IgD-negative memory B cell (primary cell): ENCODE results near the gene CELF4. TPM values are rescaled to one million over a fixed set of nuclear protein-coding genes. Genes with fewer than 3 reads are reported as not detected.

Experiments
- H3K27ac Mint-ChIP-seq, 3 donors: one replicate each; pipeline ENCODE4 v1.8.0; 2020 to 2022; ENCODE audit warnings: mild to moderate bottlenecking in 3 of 3, mixed read lengths in 3 of 3, moderate library complexity in 1 of 3
- H3K27me3 Mint-ChIP-seq: one replicate; pipeline ENCODE4 v1.8.0; 2021; ENCODE audit warnings: mixed read lengths
- H3K36me3 Mint-ChIP-seq: one replicate; pipeline ENCODE4 v1.8.0; 2020; ENCODE audit warnings: mild to moderate bottlenecking, mixed read lengths
- H3K4me1 Mint-ChIP-seq, 3 donors: one replicate each; pipeline ENCODE4 v1.8.0; 2020 to 2022; ENCODE audit warnings: mixed read lengths in 3 of 3, mild to moderate bottlenecking in 1 of 3
- H3K4me3 Mint-ChIP-seq, 4 donors: one replicate each; pipeline ENCODE4 v1.8.0; 2020 to 2022; ENCODE audit warnings: mild to moderate bottlenecking in 4 of 4, mixed read lengths in 4 of 4, moderate library complexity in 3 of 4
- H3K9me3 Mint-ChIP-seq, 3 donors: one replicate each; pipeline ENCODE4 v1.8.0; 2020 to 2021; ENCODE audit warnings: mixed read lengths in 3 of 3, mild to moderate bottlenecking in 1 of 3
- polyA plus RNA-seq: library from polyadenylated mRNA; unstranded; fragments of 300-500 nt; fragmentation: Illumina TruSeq; gene quantifications from one replicate; pipeline ENCODE4 v1.2.3, GENCODE V29; 2021

The CELF4 gene
- polyA plus RNA-seq, 1 donor from 2014 or later, result 0.21 TPM

DNA sequence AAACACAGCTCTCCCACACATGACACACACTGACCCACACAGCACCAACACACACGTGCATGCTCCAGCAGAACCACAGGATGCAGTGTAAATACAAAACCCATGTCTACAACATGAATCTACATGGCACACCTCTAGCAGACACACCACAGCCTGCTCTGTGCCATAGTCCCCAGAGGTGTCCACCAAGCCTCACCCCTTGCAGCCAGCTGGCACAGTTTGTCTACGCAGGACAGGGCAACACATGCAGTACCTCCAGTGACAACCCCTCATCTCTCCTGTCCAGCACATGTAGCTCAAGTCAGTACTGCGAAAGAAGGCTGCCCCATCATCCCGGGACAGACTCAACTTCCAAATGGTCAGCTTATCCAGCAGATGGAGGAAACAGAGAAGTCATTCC lies 18.9 kb downstream of the CELF4 start:
- H3K9me3 Mint-ChIP-seq, result peaks cover 0 to 3% (median 0%) of the 10 kb centered on the region in 3 donors
- peaks cover 0 to 2% (median 0%) of the 10 kb centered on the region in 3 donors for H3K4me1 Mint-ChIP-seq
- peaks cover 3% of the 10 kb centered on the region for H3K27me3 Mint-ChIP-seq
- H3K27ac Mint-ChIP-seq, result no peak overlapping the region
- no peaks in the 10 kb centered on the region for H3K36me3 Mint-ChIP-seq
- H3K4me3 Mint-ChIP-seq, result no peak overlapping the region

- H3K27ac Mint-ChIP-seq, result no peak overlapping the region
- H3K27me3 Mint-ChIP-seq, result peaks cover 3% of the 10 kb centered on the region
- H3K4me3 Mint-ChIP-seq, result no peak overlapping the region
- H3K36me3 Mint-ChIP-seq, result no peaks in the 10 kb centered on the region
- H3K9me3 Mint-ChIP-seq, result peaks cover 0 to 3% (median 0%) of the 10 kb centered on the region in 3 donors
- H3K4me1 Mint-ChIP-seq, result peaks cover 0 to 2% (median 0%) of the 10 kb centered on the region in 3 donors
These were observed 19.4 kb downstream of the CELF4 start for GRCh38 chr18:37546272-37546537.

GRCh38 chr18:37545461-37546271 lies 19.9 kb downstream of the CELF4 start:
- Mint-ChIP-seq H3K36me3 (no peaks in the 10 kb centered on the region), H3K27me3 (peaks cover 5% of the 10 kb centered on the region), H3K9me3 (peaks cover 0 to 3% (median 0%) of the 10 kb centered on the region in 3 donors), H3K27ac (peak overlapping the region in 1 of 3 donors; percentile 73), H3K4me1 (peaks cover 0 to 2% (median 0%) of the 10 kb centered on the region in 3 donors), H3K4me3 (no peak overlapping the region)

- no peak overlapping the region for H3K27ac Mint-ChIP-seq
- H3K36me3 Mint-ChIP-seq, result no peaks in the 10 kb centered on the region
- peaks cover 0 to 3% (median 0%) of the 10 kb centered on the region in 3 donors for H3K9me3 Mint-ChIP-seq
- no peak overlapping the region for H3K4me3 Mint-ChIP-seq
- H3K4me1 Mint-ChIP-seq, result peaks cover 0 to 2% (median 0%) of the 10 kb centered on the region in 3 donors
- peaks cover 4% of the 10 kb centered on the region for H3K27me3 Mint-ChIP-seq
These were observed 20.9 kb downstream of the CELF4 start for GRCh38 chr18:37544713-37545112.

GRCh38 chr18:37544217-37544616 lies 21.4 kb downstream of the CELF4 start:
- peaks cover 0 to 2% (median 0%) of the 10 kb centered on the region in 3 donors for H3K4me1 Mint-ChIP-seq
- no peak overlapping the region for H3K27ac Mint-ChIP-seq
- peaks cover 0 to 3% (median 0%) of the 10 kb centered on the region in 3 donors for H3K9me3 Mint-ChIP-seq
- H3K36me3 Mint-ChIP-seq, result no peaks in the 10 kb centered on the region
- H3K4me3 Mint-ChIP-seq, result no peak overlapping the region
- peaks cover 4% of the 10 kb centered on the region for H3K27me3 Mint-ChIP-seq

GRCh38 chr18:37543321-37543720 lies 22.3 kb downstream of the CELF4 start:
- H3K36me3 Mint-ChIP-seq, result no peaks in the 10 kb centered on the region
- H3K9me3 Mint-ChIP-seq, result peaks cover 0 to 3% (median 0%) of the 10 kb centered on the region in 3 donors
- H3K4me3 Mint-ChIP-seq, result no peak overlapping the region
- peaks cover 10% of the 10 kb centered on the region for H3K27me3 Mint-ChIP-seq
- H3K27ac Mint-ChIP-seq, result no peak overlapping the region
- peaks cover 0 to 2% (median 2%) of the 10 kb centered on the region in 3 donors for H3K4me1 Mint-ChIP-seq

DNA sequence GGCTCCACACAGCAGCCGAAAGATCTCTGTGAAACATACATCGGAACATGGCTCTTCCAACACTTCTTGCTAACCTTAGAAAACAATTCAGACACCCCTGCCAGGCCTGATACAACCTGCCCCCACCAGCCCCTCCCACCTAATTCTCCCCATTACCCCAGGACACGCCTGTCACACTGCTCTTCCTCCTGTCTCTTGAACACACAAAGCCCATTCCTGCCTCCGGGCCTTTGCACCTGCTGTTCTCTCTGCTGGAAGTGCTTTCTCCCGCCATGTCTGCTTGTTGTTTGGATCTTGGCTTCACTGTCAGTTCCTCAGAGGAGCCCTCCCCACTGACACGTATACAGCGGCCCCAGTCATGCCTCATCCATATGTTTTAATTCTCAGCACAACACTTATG lies 24.1 kb downstream of the CELF4 start:
- peaks cover 0 to 3% (median 0%) of the 10 kb centered on the region in 3 donors for H3K9me3 Mint-ChIP-seq

GRCh38 chr18:37540424-37541138 lies 25.0 kb downstream of the CELF4 start:
- Mint-ChIP-seq H3K9me3 (peaks cover 0 to 3% (median 0%) of the 10 kb centered on the region in 3 donors), H3K27ac (peak overlapping the region in 1 of 3 donors; percentile 85), H3K4me1 (peaks cover 0 to 5% (median 4%) of the 10 kb centered on the region in 3 donors), H3K36me3 (no peaks in the 10 kb centered on the region), H3K27me3 (peaks cover 14% of the 10 kb centered on the region), H3K4me3 (no peak overlapping the region)

More for the DNA sequence above, 24.1 kb downstream of the CELF4 start:
- H3K27ac Mint-ChIP-seq, result no peak overlapping the region
- H3K4me1 Mint-ChIP-seq, result peaks cover 0 to 5% (median 4%) of the 10 kb centered on the region in 3 donors
- H3K27me3 Mint-ChIP-seq, result peaks cover 14% of the 10 kb centered on the region
- H3K4me3 Mint-ChIP-seq, result no peak overlapping the region
- H3K36me3 Mint-ChIP-seq, result no peaks in the 10 kb centered on the region

DNA sequence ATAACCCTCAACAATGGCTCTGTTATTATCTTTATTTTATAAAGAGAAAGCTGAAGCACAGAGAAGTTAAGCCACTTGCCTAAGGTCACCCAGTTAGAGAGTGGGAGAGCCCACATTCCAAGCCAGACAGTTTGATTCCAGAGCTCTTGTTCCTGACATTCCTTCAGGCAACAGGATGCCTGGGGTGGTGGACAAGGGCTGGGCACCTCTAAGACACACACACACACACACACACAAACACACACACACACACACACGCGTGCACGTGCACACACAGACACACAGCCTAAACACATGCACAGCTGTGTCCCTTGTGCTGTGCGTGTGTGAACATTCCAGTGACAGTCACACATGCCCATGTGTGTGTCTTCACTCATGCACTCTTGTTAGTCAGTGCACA lies 26.4 kb downstream of the CELF4 start:
- Mint-ChIP-seq H3K27me3 (peaks cover 13% of the 10 kb centered on the region), H3K27ac (no peak overlapping the region), H3K9me3 (no peaks in the 10 kb centered on the region), H3K4me3 (no peak overlapping the region), H3K36me3 (no peaks in the 10 kb centered on the region), H3K4me1 (peaks cover 0 to 10% (median 4%) of the 10 kb centered on the region in 3 donors)

DNA sequence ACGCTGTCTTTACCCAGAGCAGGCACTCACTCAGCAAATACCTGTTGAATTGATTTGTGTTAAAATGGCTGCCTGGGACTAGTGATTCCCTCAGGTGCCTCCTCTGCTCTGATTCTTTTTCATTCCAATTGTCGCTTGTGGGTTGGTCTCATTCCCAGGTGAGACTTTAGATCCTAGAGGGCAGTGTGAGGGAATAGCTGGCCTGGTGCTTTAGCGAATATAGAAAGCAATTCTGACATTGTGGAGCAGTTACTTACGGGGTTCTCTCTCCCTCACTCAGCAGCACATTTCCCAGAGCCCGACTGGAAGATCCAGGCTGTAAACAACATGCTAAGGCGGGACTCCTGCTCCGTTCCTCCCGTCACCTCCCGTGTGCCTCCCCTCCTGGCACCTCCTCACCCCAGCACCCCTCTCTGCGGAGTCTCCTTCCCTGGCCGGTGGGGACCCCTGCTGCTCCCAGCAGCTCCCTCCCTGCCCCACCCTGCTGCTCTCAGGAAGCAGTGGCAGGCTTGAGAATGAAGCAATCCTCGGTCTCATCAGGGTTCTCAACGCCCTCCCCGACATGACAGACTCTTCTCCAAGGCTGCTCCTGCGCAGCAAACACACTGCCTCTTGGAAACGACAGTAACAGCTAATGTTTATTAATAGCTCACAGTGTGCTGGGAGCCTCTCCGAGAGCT lies 26.9 kb downstream of the CELF4 start:
- Mint-ChIP-seq H3K27ac (no peak overlapping the region), H3K36me3 (no peaks in the 10 kb centered on the region), H3K27me3 (peaks cover 15% of the 10 kb centered on the region)

DNA sequence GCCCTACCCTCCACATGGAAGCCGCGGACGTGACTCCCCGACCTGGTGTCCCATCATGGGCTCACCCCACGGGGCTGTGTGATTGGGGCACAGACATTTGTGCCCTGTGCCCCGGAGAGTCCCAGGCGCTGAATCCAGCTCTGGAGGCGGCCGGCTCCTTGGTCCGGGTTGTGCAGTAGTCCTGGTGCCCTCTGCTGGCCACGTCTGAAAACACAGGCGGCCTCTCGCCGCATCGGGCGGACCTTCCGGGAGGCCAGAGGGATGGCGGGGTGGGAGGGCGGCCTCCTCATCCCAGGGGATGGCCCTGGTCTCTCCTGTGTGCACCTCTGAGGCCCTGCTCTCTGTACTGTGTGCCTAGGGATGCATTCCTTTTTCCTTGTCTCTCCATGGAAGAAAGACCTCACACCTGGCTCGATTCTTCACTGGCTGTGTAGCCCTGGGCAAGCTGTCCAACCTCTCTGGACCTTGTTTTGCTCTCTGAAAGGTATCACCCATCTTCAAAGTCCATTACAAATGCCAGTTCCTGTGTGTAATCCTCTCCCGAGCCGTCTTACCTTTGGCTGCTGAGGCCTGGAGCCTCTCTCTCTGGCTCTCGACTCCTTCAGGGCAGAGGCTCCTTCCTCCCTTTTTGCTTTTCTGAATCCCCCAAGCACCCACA lies 27.6 kb downstream of the CELF4 start:
- Mint-ChIP-seq H3K27me3 (peaks cover 15% of the 10 kb centered on the region), H3K4me3 (no peak overlapping the region), H3K9me3 (no peaks in the 10 kb centered on the region)

More for the DNA sequence above, 26.9 kb downstream of the CELF4 start:
- no peak overlapping the region for H3K4me3 Mint-ChIP-seq
- H3K9me3 Mint-ChIP-seq, result no peaks in the 10 kb centered on the region
- peaks cover 0 to 12% (median 2%) of the 10 kb centered on the region in 3 donors for H3K4me1 Mint-ChIP-seq

DNA sequence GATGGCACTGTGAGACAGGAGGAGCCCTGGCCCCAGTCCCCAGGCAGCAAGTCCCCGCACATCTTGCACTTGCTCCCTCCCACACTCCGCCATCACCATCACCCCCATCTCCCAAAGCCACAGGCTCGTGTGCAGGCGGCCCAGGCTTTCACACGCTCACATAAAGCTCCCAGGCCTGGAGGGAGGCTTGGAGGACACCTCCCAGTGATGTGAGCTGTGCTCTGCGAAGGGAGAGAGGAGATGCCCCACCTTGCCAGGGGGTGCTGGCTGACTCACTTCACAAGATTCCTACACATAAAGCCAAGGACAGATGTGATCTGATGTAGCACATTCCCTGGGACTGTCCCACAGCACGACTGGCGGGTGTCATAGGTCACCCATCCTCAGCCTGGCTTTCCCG lies 28.9 kb downstream of the CELF4 start:
- Mint-ChIP-seq H3K27ac (no peak overlapping the region), H3K27me3 (peaks cover 15% of the 10 kb centered on the region), H3K4me1 (peaks cover 0 to 12% (median 2%) of the 10 kb centered on the region in 3 donors)

More for the DNA sequence above, 27.6 kb downstream of the CELF4 start:
- H3K36me3 Mint-ChIP-seq, result no peaks in the 10 kb centered on the region
- H3K27ac Mint-ChIP-seq, result no peak overlapping the region
- peaks cover 0 to 12% (median 2%) of the 10 kb centered on the region in 3 donors for H3K4me1 Mint-ChIP-seq

GRCh38 chr18:37535968-37536367 lies 29.6 kb downstream of the CELF4 start:
- no peak overlapping the region for H3K27ac Mint-ChIP-seq
- peaks cover 0 to 12% (median 4%) of the 10 kb centered on the region in 3 donors for H3K4me1 Mint-ChIP-seq
- no peaks in the 10 kb centered on the region for H3K36me3 Mint-ChIP-seq
- peaks cover 15% of the 10 kb centered on the region for H3K27me3 Mint-ChIP-seq
- no peaks in the 10 kb centered on the region for H3K9me3 Mint-ChIP-seq
- peak overlapping the region in 1 of 4 donors; percentile 77 for H3K4me3 Mint-ChIP-seq

More for the DNA sequence above, 28.9 kb downstream of the CELF4 start:
- no peaks in the 10 kb centered on the region for H3K36me3 Mint-ChIP-seq
- no peaks in the 10 kb centered on the region for H3K9me3 Mint-ChIP-seq
- H3K4me3 Mint-ChIP-seq, result no peak overlapping the region

DNA sequence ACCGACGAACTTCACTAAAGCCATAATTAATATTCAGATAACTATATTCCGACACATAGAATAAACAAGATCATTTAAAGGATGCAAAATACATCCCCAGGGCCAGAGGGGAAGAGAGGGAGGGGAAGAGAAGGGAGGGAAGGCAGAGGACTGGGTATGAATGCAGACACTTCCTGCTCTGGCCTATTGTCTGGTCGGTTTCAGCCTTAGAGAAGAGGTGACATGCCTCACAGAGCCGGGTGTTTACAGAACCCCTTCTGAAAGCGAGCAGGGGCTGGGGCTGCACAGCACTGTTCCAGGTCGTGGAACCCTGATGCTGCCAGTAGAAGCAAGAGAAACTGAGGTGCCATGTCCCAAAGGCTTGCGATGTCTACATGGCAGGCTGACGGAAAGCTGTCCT lies 31.0 kb downstream of the CELF4 start:
- no peaks in the 10 kb centered on the region for H3K9me3 Mint-ChIP-seq
- H3K4me1 Mint-ChIP-seq, result peaks cover 0 to 21% (median 4%) of the 10 kb centered on the region in 3 donors
- peak overlapping the region in 1 of 4 donors; percentile 68 for H3K4me3 Mint-ChIP-seq
- no peak overlapping the region for H3K27ac Mint-ChIP-seq
- H3K36me3 Mint-ChIP-seq, result no peaks in the 10 kb centered on the region
- peaks cover 12% of the 10 kb centered on the region for H3K27me3 Mint-ChIP-seq
